Measurements from ENCODE around the gene LPCAT1.
"Not testable (repeated sequence)": the region's sequence is repeated elsewhere in the genome, so short reads cannot be mapped to it uniquely, and the experiment has no call there.

The LPCAT1 gene

DNA sequence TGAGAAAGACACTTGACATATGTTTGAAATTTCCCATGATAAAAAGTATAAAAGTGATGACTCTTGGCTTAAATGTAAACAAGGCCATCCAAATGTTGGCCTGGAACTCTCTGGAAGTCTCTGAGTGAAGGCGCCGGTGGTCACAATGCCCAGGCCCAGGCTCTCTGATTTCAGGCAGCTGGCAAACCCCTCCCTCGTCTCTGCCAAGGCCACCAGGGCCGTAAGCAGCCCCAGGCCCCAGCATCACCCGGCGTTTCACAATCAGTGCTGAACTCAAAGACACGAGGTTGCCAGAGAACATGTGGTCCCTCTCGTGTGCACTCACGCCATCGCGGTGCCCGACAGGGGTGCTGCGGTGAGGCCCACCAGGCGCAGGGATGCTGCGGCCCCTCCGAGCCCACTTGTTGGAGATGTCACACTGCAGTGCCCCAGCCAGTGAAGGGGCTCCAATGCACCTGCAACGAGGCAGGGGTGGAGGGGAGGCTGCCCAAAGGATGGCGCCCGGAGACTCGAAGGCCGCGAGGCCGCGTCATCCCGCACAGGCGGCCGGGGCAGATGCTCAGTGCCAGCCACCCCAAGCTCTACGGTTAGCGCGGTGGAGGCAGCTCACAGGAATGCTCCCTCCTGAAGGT is 15.0 kb downstream of the LPCAT1 start:
- no peak for DNase-seq

DNA sequence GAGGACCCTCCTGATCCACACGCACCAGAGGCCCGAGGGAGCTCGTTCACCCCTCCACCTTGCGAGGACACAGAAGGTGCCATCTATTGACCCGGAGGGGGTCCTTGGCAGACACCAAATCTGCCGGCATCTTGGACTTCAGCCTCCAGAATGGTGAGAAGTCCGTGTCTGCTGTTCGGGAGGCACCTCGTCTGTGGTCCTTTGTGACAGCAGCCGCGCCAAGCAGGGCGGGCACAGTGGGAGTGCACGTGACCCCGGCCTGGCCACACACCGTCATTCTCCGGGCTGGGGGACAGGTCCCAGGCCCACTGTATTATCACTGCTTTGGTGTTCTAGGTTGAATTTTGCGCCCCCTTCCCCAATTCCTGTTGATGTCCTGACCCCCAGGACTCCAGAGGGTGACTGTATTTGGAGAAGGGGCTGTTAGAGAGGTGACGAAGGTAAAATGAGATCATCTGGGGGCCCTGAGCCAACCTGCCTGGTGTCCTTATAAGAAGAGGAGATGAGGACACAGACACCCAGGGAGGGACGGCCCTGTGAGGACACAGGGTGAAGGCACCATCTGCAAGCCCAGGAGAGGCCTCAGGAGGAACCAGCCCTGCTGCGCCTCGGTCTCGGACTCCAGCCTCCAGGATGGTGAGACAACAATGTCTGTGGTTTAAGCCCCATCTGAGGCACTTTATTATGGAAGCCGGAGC is 15.7 kb downstream of the LPCAT1 start:
- no peak for DNase-seq

DNA sequence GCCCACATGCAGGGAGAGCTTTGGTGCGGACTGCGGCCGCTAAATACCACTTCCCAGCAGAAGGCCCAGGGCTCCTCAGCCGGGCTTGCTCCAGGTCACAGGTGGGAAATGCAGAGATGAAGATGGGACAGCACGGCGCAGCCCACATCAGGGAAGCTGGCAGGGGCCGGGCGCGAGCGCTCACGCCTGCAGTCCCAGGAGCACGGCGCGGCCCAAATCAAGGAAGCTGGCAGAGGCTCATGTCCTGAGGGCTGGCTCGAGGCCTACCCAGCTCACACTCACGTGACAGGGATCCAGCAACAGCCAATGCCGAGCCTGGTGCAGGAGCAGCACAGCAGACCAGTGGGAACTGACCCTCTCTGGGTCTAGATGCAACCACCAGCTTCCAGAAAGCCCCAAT is 16.3 kb downstream of the LPCAT1 start:
- DNase-seq, result no peak

DNA sequence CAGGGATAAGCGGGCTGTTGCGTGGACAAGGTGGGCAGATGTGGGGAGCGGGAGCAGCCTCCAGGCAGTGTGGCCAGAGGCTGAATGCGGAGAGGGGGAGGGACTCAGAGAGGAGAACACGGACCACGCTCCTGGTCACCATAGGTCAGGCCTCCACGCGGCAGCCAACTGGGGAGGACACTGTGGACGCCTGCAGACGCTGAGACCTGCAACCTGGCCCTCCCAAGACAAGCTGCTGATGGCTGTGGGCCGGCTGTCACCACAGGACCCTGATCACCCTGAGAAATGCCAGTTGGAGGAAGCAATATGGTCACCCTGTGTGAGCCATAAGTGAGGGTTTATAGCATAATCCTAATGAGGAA is 16.8 kb downstream of the LPCAT1 start:
- no peak for DNase-seq

DNA sequence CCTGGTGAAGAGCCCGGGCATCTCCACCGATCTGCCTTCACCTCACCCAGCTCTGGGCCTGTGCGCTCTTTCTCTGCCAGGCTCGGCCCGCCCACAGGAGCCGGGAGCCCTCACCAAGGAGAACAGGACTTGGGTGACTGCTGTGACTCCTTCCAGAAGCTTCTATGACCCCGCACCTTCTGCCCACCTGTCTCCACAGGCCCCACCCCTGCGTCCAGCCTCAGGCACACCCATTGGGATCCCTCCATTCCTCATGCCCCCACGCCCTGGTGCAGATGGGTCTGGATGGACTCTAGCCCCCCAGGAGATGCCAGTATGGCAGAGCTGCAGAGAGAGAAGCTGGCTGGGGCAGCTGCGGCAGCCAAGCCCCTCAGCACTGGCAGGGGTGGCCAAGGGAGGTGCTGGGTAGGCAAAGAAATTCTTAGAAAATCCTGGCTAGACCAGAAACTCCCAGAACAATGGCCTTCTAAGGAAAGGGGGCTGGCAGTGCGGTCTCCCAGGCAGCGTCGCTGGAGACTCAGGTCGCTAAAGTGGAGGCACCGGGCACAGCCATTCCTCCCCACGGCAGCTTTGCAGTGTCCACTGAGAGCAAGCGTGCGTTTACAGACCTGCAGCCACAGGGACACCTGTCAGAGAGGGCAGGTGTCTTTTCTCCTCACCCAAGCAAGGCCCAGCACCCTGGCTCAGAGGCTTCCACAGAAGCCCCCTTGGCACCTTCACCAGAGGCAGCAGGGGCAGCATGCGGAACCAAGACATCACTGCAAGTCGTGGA is 17.3 kb downstream of the LPCAT1 start:
- no peak for DNase-seq

DNA sequence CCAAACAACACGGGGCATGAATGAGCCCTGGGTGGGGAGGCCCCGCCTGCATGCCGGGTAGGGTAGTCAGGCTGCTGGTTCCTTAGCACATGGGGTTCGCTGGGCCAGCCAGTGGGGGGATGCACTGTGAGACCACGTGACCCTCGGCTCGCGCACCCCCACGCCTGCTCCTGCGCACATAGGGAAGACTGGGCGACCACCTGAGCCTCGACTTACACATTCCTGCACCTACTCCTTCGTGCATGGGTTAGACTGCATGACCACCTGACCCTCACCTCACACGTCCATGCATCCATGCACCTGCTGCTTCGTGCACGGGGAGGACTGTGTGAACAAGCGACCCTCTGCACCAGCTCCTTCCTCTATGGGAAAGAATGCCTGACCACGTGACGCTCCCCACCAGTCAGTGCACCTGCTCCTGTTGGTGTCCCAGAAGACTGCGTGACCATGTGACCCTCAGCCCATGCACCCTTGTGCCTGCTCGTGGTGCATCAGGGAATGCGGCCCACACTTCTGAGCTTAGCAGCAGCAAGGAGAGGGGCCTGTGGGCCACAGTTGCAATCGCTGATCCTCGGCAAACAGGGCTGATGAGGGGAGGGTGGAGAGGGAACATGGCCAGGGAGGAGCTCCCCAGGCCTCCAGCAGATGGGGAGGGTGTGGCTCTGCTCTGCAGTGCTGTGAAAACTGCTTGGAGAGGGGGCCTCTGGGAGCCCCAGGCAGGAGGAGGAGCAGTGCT is 18.1 kb downstream of the LPCAT1 start:
- no peak for DNase-seq

DNA sequence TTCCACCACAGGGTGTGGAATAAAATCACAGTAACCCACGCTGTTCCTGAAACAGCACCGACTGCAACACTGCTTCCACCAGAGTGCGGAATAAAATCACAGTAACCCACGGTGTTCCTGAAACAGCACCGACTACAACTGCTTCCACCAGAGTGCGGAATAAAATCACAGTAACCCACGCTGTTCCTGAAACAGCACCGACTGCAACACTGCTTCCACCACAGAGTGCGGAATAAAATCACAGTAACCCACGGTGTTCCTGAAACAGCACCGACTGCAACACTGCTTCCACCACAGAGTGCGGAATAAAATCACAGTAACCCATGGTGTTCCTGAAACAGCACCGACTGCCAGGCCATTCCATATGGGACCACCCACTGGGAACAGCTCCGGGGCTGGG is 18.7 kb downstream of the LPCAT1 start:
- not testable (repeated sequence) for DNase-seq

DNA sequence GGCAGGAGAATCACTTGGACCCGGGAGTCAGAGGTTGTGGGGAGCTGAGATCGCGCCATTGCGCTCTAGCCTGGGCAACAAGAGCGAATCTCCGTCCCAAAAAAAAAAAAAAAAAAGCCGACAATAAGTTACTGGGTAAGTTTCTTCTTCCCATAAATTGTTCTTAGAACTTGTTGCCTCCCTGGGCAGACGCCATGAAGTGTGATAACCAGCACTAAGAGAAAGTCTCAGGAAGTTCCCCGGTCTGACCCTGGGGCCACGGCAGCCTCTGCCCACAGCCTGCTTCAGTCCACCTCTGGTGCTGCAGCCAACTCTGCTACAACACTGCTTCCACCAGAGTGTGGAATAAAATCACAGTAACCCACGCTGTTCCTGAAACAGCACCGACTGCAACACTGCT is 19.1 kb downstream of the LPCAT1 start:
- no peak for DNase-seq

DNA sequence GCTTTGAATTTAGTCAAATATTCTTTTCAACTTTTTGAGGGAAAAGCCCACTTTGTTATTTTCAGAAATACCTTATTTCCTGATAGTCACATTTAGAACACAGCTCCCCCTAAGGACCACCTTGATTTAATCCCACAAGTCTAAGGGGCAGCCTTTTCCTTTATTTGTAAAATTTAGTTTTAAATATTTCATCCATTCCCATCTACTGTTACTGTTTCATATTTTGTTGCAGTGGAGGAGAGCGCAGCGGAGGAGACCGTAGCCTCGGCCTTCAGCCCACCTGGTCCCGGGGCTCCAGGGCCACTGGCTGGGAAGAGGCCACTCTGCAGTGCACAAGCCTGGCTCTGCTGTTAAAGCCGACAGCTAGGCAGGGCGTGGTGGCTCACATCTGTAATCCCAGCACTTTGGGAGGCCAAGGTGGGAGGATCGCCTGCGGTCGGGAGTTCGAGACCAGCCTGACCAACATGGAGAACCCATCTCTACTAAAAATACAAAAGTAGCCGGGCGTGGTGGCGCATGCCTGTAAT is 19.6 kb downstream of the LPCAT1 start:
- DNase-seq, result no peak

DNA sequence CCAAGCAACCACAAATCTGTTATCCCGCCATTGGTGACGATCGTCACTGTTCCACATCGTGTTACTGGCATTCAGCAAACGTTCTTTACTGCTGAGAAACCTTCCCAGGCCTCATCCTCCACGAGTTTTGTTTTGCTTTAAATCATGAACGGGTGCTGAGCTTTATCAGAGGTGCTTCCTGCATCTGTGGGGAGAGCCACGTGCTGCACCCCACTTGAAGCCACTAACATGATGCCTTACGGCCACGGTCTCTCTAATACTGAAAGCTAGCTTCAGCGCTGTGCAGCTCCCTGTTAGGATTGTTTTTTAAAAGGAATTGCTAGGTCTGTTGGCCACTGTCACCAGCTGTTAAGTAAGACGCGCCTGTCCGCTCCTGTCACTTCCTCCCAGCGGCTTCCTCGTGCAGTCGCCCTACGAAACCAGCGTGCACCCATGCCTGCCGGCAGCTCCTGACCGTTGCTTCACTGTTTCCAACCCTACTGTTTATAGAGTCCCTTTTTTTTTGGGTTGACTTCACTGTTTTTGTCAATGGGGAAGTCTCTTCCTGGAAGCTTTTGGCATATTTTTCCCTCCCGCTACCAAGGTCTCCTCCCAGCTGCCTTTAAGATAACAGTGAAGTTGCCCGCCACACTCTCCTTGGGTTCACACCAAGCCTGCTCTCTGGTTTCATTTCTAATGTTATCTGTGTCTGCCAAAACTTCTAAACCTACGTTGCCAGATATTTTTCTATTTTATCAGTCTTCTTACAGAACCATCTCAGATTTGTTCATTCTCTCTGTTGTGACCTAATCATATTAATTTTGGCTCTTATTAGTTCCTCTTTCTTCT is 20.3 kb downstream of the LPCAT1 start:
- DNase-seq, result no peak

DNA sequence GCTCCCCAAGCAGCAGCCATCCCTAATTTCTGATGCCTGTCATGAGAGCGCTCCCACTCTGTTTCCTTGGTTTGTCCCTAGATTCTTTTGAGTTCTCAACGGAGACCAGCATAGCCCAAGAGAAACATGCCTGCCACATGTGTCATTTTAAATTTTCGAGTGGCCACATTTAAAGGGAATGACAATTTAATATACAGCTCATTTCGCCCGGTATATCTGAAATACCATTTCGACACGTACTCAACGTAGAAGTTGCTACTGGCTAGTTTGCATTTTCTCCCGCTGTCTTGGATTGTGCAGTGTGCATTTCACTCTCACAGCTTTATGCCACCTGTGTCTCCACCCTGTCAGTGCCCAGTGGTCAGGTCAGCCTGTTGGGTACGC is 21.0 kb downstream of the LPCAT1 start:
- DNase-seq, result no peak

DNA sequence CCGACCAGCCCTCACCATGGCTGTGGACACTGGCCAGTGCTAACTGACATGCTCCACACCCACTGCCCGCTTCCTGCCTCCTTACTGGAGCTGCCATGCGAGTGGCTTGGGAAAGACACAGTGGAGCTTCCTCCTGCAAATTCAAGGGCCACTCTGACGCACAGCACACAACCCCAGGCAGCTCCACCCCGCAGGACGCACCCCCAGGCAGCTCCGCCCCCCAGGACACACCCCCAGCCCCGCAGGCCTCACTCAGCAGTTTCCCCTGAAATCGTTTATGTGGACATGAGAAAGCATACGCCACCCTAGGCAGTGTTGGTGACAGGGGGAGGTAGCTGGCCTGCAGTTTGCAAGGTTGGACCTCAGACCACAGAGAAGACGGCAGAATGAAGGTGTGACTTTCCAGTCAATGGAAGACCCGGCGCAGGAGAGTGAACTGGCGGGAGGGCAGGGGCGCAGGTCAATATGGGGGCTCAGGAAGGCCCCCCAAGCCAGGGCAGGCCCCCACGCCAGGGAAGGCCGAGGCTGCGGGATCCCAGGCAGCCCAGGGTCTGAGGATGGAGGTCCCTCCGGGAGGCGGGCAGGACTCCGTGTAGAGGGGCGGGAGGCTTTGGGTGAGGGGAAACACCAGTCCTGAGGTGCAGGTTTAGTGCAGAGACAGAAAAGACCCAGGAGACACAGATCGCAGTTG is 21.6 kb downstream of the LPCAT1 start:
- DNase-seq, result no peak

DNA sequence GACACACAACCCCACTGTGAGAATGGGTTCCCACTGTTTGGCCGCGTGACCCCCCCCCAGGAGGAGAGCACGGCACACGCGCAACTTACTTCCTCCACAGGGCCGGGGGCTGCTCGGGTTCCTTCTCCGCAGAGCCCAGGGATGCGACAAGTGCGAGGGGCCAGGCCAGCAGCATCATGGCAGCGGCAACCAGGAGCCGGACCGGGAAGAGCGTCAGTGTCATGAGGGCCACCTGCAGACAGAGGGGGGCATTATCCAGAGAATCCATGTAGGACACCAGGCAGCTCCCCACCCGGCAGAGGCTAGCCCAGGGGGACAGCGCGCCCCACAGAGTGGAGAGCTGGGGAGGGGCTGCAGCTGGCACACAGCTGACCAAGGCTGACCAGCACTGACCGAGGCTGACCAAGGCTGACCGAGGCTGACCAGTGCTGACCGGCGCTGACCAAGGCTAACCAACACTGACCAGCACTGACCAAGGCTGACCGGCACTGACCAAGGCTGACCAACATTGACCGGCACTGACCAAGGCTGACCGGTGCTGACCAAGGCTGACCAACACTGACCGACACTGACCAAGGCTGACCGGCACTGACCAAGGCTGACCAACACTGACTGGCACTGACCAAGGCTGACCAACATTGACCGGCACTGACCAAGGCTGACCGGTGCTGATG is 22.3 kb downstream of the LPCAT1 start:
- no peak for DNase-seq

DNA sequence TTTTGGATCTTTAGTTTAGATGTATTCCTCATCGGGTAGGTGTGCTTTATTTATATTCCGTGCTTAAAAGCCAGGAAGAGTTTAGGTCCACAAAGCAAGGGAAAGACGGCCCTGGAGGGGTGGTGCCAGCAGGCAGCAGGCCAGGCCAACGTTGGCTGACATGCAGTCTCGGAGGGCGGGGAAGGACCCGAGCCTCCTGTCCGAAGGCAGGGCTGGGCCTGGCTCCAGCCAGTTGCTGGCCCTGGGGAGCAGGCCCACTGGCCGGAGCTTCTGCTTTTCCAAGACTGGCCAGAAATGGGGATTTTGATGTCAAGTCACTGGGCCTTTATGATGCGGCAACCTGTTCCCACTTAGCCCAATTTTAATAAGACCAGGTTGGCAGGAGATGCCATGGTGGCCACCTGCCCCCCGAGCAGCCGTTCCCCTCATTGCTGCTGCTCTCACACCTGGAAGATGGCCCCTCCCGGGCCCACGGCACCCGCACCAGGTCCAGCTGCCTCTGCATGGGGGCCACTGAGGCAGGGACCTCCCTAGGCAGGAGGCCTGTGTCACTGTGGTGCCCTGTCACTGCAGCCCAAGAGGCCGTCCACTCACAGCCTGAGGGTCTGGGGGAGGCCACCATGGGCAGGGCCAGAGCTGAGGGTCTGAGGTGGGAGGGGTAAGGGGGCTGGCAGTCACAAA is 23.2 kb downstream of the LPCAT1 start:
- DNase-seq, result no peak

DNA sequence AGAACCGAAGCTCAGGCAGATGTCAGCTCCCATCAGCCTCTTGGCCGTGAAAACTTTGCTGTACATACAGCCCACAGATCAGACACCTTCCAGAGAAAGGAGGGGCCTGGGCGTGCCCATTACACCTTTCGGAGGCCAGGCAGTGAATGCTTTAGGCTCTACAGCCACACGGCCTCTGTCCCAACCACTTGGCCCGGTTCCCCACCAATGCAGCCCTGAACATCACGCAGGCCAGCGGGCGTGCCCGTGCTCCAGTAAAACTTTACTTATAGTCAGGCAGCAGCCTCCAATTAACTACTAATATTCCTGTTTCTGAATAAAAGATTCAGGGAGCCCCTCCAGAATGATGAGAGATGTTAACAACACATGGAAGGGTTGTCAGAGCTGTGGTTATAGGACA is 23.9 kb downstream of the LPCAT1 start:
- no peak for DNase-seq

DNA sequence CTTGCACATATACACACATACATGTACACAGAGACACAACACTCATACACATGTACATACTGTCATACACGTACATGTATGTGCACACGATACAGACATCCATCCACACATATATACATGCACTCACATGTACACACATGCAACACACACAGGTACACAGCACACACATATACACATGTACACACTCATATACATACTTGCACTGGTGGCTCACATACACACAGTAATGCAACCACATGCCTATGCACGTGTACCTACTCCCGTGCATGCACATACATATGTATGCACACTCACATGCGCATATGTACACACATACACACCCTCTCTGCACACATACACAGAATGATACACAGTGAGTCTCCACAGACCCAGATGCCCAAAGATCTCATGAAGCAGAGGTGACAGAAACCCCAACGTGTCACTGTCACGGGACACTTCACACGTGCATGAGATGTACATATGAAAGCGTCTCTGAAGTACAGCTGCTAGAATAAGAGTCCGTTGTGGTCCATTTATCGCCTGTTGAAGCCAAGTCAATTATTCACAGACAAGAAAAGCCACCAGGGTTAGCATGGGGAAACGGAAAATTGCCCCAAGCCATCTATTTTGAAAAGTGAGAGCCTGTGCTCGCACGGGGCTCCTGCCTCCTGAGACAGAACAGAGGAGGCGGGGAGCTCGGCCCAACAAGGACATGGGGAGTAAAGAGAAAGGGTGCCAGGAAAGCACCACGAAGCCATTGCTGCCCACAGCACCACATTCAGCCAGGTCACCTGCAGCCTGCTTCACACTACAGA is 24.9 kb downstream of the LPCAT1 start:
- DNase-seq, result no peak

DNA sequence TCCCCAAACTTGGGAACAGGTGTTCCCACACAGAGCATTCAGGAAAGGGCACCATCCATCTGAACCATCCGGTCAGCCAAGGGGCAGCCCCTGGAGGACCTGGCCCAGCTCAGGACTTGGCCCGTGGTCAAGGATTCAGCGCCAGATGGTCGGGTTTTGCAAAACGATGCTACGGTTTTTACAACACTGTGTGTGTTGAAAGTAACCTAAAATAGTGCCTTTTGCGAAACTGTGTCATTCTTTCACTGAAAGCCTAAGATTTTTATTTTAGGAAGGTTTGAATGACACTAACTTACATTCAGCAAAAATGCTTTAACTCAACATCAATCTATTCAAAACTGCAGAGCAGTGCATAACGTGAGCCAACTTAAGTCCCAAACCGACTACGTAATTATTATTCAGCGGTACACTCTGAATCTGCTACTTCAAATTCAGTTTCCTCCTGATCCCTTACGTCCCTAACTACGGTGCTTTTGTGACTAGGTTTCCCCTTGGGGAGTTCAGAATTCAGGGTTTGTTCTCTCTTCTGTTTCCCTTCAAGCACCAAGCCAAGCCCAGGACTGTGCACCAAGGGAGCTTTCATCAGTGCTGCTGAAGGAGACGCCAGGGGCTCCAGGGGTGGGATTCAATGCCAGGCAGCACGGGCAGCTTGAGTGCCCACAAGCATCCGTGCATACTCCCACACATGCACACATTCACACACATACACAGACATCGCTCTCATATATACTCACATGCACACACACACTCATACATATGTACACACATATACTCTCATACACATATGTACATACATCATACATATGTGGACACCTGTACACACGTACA is 25.8 kb downstream of the LPCAT1 start:
- DNase-seq, result no peak

DNA sequence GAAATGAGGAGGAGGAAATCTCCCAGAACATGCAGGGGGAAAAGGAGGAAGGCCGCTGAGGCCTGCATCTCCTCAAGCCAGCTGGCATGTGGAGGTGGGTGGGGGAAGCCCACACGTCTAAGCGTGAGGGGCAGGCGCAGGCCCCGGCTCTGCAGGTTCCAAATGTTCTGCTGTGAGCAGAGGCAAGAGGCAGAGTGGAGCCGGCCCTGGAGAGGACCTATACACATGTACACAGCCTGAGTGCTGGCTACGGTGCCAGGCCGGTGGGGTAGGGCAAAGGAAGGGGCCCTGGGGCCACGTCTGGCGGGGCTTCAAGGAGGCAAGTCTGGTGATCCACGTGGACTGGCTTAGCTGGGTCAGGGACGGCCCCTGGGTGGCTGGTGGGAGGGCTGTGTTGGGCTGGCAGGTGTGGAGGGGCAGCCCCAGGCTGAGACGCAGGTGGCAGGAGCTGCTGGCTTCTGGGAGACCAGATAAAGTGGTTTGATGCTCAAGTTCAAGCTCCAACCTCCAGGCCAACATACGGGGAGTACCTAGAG is 26.4 kb downstream of the LPCAT1 start:
- DNase-seq, result no peak
